Effector memory CD4-positive, alpha-beta T cell (primary cell): Measurements from ENCODE around the gene CAPN15.

Experiments used
- DNase-seq, 3 donors: peaks; one replicate each; pipeline ENCODE4 v3.0.0-alpha.2; 2020
- H3K27ac ChIP-seq: 2 replicates; pipeline ENCODE4 v1.7.0; 2013; ENCODE audit warnings: mild to moderate bottlenecking, low read length, moderate library complexity; ENCODE audit not compliant: insufficient read depth, poor library complexity, severe bottlenecking
- H3K27me3 ChIP-seq: replicated peaks from 2 replicates; pipeline ENCODE4 v1.7.0; 2013; ENCODE audit warnings: mild to moderate bottlenecking, low read length; ENCODE audit not compliant: insufficient read depth, control insufficient read depth, poor library complexity, severe bottlenecking
- H3K36me3 ChIP-seq: 2 replicates; pipeline ENCODE4 v1.7.0; 2013; ENCODE audit warnings: mild to moderate bottlenecking, low read length, moderate library complexity; ENCODE audit not compliant: control insufficient read depth, insufficient read depth
- H3K4me1 ChIP-seq: 2 replicates; pipeline ENCODE4 v1.7.0; 2013; ENCODE audit warnings: low read length, mild to moderate bottlenecking; ENCODE audit not compliant: control insufficient read depth, insufficient read depth, poor library complexity, severe bottlenecking
- H3K4me3 ChIP-seq: 2 replicates; pipeline ENCODE4 v1.7.0; 2013; ENCODE audit warnings: low read length, low read depth, mild to moderate bottlenecking; ENCODE audit not compliant: insufficient read depth, poor library complexity, severe bottlenecking
- H3K9me3 ChIP-seq: 2 replicates; pipeline ENCODE4 v1.7.0; 2013; ENCODE audit warnings: mild to moderate bottlenecking, low read length, moderate library complexity; ENCODE audit not compliant: control insufficient read depth

Gene CAPN15

DNA sequence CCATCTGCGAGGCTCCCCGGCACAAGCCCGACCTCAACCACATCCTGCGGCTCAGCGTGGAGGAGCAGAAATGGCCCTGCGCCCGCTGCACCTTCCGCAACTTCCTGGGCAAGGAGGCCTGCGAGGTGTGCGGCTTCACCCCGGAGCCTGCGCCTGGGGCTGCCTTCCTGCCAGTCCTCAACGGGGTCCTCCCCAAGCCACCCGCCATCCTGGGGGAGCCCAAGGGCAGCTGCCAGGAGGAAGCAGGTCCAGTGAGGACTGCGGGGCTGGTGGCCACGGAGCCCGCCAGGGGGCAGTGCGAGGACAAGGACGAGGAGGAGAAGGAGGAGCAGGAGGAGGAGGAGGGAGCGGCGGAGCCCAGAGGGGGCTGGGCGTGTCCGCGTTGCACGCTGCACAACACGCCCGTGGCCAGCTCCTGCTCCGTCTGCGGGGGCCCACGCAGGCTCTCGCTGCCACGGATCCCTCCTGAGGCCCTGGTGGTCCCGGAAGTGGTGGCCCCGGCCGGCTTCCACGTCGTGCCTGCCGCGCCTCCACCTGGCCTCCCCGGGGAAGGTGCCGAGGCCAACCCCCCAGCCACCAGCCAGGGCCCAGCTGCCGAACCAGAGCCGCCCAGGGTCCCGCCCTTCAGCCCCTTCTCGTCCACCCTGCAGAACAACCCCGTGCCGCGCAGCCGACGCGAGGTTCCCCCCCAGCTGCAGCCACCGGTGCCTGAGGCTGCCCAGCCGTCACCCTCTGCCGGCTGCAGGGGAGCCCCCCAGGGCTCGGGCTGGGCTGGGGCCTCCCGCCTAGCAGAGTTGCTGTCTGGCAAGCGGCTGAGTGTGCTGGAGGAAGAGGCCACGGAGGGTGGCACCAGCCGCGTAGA lies 19.6 kb downstream of the CAPN15 start:
- DNase-seq, result peak in 2 of 3 donors; percentile 19 to 48
- Histone ChIP-seq H3K4me3 (no peak overlapping the region), H3K27me3 (no peaks in the 10 kb centered on the region)

DNA sequence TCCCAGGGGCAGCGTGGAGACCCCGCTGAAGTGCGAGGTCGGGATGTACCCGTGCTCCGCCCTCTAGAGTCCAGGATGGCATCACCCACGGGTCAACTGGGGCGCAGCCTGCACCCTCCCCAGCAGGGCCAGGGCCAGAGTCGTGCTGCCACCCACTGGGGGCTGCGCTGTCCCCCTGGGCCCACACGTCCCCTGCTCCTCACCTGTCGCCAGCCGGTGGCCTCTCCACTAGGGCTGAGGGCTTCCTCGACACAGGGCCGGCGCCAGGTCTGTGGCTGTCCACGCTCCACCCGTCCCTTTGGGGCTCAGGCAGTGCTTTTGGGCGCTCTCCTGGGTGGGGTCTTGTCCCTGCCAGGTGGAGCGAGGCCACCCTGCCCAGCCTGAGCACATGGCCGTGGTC lies 21.1 kb downstream of the CAPN15 start:
- no peak for DNase-seq
- H3K36me3 ChIP-seq, result peaks cover 31% of the 10 kb centered on the region
- no peak overlapping the region for H3K4me3 ChIP-seq
- H3K4me1 ChIP-seq, result peaks cover 3% of the 10 kb centered on the region
- H3K27ac ChIP-seq, result no peak overlapping the region
- H3K9me3 ChIP-seq, result no peaks in the 10 kb centered on the region
- no peaks in the 10 kb centered on the region for H3K27me3 ChIP-seq

More for the DNA sequence above, 19.6 kb downstream of the CAPN15 start:
- no peaks in the 10 kb centered on the region for H3K9me3 ChIP-seq
- H3K27ac ChIP-seq, result no peak overlapping the region
- peaks cover 3% of the 10 kb centered on the region for H3K4me1 ChIP-seq
- H3K36me3 ChIP-seq, result peaks cover 23% of the 10 kb centered on the region

DNA sequence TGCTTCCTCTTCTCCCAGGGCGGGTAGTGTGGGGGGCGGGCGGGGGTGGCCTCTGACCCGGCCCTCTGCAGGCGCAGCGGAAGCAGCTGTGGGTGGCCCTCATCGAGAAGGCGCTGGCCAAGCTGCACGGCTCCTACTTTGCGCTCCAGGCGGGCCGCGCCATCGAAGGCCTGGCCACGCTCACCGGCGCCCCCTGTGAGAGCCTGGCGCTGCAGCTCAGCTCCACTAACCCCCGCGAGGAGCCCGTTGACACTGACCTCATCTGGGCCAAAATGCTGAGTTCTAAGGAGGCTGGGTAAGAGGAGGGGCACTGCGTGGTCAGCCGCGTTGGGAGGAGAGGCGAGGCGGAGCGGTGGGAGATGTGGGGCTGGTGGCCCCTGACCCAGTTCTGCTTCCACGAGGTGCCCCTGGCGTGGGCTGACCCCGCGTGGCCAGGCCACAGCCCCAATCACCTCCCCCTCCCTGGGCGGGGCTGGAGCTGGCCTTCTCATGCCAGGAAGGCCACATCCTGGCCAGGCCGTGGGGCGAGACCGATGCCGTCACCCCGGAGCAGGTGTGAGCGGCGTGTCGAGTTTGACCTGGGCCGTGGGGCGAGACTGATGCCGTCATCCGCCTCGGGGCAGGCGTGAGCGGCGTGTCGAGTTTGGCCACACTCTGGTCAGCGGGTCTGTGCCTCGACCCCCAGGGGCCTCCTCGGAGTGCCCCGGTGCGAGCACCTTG lies 22.2 kb downstream of the CAPN15 start:
- peaks cover 32% of the 10 kb centered on the region for H3K36me3 ChIP-seq
- no peak overlapping the region for H3K27ac ChIP-seq
- DNase-seq, result no peak
- H3K27me3 ChIP-seq, result no peaks in the 10 kb centered on the region
- no peaks in the 10 kb centered on the region for H3K9me3 ChIP-seq
- peaks cover 3% of the 10 kb centered on the region for H3K4me1 ChIP-seq
- H3K4me3 ChIP-seq, result no peak overlapping the region

DNA sequence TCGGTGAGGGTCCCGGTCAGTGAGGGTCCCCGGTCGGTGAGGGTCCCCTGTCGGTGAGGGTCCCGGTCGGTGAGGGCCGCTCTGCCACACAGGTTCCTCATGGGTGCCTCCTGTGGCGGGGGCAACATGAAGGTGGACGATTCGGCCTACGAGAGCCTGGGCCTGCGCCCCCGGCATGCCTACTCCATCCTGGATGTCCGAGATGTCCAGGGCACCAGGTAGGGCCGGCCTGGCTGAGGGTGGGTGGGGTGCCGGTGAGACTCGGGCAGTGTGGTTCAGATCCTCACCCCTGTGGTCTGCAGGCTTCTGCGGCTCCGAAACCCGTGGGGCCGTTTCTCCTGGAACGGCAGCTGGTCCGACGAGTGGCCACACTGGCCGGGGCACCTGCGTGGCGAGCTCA lies 23.7 kb downstream of the CAPN15 start:
- no peaks in the 10 kb centered on the region for H3K9me3 ChIP-seq
- H3K27ac ChIP-seq, result no peak overlapping the region
- H3K4me1 ChIP-seq, result peaks cover 3% of the 10 kb centered on the region
- DNase-seq, result no peak
- peaks cover 29% of the 10 kb centered on the region for H3K36me3 ChIP-seq
- no peaks in the 10 kb centered on the region for H3K27me3 ChIP-seq
- no peak overlapping the region for H3K4me3 ChIP-seq

DNA sequence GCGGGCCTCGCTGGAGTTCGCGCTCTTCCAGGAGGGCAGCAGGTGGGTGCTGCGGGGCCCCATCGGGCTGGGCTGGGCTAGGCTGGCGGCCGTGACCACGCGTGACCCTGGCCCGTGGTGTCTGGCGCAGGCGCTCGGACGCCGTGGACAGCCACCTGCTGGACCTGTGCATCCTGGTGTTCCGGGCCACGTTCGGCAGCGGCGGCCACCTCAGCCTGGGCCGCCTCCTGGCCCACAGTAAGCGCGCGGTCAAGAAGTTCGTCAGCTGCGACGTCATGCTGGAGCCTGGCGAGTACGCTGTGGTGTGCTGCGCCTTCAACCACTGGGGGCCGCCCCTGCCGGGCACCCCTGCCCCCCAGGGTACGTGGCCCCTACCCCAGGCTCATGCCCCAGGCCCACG lies 24.7 kb downstream of the CAPN15 start:
- no peak for DNase-seq
- Histone ChIP-seq H3K36me3 (peaks cover 27% of the 10 kb centered on the region), H3K27ac (no peak overlapping the region)

DNA sequence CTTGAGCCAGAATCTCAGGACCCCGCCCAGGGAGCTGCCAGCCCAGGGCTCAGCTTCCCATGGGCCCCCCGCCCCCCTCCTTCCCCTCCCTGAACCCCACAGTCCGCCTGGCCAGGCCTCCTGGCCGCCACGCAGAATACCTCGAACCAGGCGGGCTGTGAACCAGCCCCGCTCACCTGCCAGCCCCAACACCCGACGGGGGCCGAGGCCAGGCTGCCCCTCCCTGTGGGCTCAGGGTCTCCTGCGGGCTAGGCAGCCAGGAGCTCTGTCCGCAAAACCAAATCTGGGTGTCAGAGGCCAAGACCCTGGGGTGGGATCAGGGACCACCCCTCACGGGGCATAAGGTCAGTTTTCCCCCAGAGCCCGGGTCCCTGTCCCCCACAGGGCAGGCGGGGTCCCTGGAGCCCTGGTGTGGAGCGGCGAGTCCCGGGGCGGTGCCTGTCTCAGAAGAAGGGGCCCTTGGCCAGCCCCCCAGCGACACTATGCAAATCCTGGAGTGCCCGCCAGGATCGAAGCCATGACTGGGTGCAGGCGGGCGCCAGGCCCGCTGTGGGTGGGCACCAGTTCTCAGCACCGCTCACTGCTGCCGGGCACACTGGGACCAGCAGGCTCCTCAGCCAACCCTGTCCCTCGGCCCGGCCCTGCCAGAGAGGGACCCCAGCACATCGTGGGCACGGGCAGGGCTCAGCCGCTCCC lies 26.2 kb downstream of the CAPN15 start:
- Histone ChIP-seq H3K4me1 (no peaks in the 10 kb centered on the region), H3K36me3 (peaks cover 17% of the 10 kb centered on the region), H3K27me3 (peaks cover 3% of the 10 kb centered on the region), H3K9me3 (no peaks in the 10 kb centered on the region), H3K4me3 (no peak overlapping the region), H3K27ac (no peak overlapping the region)
- DNase-seq, result no peak

More for the DNA sequence above, 24.7 kb downstream of the CAPN15 start:
- H3K9me3 ChIP-seq, result no peaks in the 10 kb centered on the region
- H3K4me3 ChIP-seq, result no peak overlapping the region
- no peaks in the 10 kb centered on the region for H3K27me3 ChIP-seq
- H3K4me1 ChIP-seq, result peaks cover 3% of the 10 kb centered on the region

DNA sequence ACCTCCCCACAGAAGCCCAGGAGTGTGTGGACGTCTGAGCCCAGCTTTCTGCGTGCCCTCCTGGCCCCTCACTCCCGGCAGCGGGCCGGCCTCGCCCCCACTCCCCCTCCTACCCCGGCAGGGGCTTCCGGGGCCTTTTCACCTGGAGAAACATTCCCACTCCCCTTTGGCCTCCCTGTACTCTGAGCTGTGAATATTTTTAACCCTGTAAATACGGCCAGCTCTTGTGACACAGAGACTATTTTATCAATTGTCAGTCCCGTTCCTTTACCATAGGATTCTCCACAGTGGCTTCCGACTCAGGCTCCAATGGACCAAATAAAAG lies 26.7 kb downstream of the CAPN15 start:
- Histone ChIP-seq H3K4me3 (no peak overlapping the region), H3K36me3 (peaks cover 17% of the 10 kb centered on the region), H3K9me3 (no peaks in the 10 kb centered on the region), H3K4me1 (no peaks in the 10 kb centered on the region), H3K27ac (no peak overlapping the region), H3K27me3 (peaks cover 8% of the 10 kb centered on the region)
- no peak for DNase-seq

DNA sequence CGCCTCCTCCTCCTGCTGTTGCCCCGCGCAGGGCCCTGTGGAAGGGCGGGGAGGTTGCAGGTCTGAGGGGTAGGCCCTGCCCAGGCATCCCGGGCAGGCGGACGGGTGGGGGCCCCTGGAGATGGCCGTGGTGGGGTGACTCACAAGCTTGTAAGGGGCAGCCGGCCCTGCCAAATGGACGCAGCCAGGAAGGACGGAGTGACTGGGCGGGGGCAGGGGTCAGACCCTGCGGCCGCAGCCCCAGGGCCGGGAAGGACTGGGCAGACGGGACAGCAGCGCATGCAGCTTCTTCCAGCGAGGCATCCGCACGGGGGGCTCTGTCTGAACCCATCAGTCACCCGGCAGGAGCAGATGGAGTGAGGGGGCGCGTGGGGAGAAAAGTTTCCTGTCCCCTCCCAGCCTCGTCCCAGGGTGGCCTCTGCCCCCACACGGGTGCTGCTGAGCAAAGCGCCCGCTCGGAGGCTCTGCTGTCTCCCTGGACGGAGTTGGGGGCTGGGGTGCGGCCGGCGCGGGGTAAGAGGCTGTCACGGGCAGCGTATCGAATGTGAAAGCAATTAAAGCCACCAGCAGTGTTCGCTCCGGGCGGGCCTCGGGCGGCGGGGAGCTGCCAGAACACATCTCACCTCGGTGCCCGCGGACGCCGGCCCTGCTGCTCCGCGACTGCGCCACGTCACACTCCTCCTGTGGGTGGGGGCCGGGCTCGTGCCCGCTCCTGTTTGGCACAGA lies 27.3 kb downstream of the CAPN15 start:
- no peak for DNase-seq
- H3K27ac ChIP-seq, result no peak overlapping the region

DNA sequence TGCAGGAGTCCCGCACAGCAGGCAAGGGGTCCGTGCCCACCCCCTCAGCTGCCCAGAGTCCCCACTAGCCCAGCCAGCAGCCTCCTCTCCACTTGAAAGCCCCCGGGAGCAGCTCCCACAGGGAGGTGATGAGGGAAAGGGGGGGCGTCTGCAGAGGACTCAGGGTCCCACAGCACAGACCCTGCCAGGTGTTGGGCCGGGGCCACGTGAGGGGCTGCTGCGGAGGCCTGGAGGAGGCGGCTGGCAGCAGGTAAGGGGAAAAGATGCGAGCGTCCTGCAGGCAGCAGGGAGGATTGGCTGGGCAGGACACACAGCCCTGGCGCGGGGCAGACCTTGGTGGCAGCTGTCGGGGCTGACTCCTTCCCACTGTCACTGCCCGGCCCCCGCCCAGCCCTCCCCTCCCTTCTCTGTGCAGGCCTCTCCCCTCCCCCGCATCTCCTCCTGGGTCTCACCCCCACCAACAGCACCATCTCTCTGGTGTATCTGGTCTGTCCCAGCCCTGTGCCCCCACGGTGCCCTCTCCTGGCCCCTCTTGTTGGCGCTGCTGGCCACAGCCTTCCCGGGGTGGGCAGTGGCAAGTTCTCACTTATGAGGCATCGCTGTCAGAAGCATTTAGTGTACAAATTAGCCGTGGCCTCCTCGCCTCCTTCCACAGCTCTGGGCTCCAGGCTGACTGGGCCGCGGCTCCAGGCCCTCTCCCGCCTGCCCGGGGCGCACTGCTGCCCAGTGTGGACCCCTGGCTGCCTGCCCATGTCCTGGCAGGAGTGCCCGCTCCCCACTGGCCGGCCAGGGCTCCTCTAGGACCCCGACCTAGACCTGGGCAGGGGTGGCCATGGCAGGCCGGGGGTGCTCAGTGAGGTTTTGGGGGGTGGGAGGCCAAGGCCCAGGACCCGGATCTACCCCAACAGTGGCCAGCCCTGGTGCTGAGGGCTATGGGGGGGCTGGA lies 28.3 kb downstream of the CAPN15 start:
- no peak overlapping the region for H3K27ac ChIP-seq
- H3K4me1 ChIP-seq, result no peaks in the 10 kb centered on the region
- H3K9me3 ChIP-seq, result no peaks in the 10 kb centered on the region
- peaks cover 17% of the 10 kb centered on the region for H3K36me3 ChIP-seq
- peaks cover 16% of the 10 kb centered on the region for H3K27me3 ChIP-seq
- no peak overlapping the region for H3K4me3 ChIP-seq
- no peak for DNase-seq

More for the DNA sequence above, 27.3 kb downstream of the CAPN15 start:
- Histone ChIP-seq H3K9me3 (no peaks in the 10 kb centered on the region), H3K27me3 (peaks cover 13% of the 10 kb centered on the region), H3K4me3 (no peak overlapping the region), H3K4me1 (no peaks in the 10 kb centered on the region), H3K36me3 (peaks cover 17% of the 10 kb centered on the region)
